Activated CD8-positive, alpha-beta memory T cell treated with anti-CD3 and anti-CD28 coated beads, Interleukin-2, amount 50 U/mL, for 24 hours (primary cell): ENCODE measurements around the gene BLID.

Source experiments
- DNase-seq: peaks from one replicate; pipeline ENCODE4 v3.0.0-alpha.2; 2020; ENCODE audit errors: extremely low read depth

The BLID gene, protein sequence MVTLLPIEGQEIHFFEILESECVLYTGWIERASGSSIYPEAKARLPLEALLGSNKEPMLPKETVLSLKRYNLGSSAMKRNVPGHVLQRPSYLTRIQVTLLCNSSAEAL

DNA sequence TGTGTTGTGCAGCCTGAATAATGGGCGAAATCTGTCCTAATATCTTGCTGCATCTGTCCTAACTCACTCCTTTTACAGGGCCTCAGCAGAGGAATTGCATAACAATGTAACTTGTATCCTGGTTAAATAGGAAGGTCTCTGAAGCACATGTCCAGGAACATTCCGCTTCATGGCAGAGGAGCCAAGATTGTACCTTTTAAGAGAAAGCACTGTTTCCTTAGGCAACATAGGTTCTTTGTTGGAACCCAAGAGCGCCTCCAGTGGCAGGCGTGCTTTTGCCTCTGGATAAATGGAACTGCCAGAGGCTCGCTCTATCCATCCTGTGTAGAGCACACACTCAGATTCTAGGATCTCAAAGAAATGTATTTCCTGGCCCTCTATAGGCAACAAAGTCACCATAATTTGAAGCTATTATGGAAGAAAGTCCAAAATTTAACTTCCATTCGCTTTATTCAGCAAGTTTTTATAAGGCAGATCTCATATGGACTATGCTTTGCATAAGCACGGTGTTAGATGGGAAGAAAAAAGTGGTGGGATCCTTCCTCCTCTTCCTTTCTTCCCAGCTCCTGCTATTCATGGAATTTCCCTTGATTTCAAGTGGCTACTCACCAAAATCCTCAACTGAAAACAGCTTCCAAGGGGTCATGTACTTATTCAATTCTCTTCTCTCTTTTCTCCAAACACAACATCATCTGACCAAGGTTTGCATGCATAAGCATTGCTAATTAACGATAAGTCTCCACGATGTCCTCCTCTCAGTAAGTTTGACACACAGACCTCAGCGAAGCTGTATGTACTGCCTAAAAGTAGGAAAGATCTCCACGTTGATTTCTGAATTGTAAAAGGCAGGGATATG lies at the start of gene BLID:
TSS of gene BLID (minus strand) at position 692 of the 856 bp plus-strand sequence. CDS start at position 399, 293 bp downstream.
- DNase-seq, result no peak

GRCh38 chr11:122163053-122163819 lies 47.2 kb upstream of the BLID start:
- DNase-seq, result no peak

DNA sequence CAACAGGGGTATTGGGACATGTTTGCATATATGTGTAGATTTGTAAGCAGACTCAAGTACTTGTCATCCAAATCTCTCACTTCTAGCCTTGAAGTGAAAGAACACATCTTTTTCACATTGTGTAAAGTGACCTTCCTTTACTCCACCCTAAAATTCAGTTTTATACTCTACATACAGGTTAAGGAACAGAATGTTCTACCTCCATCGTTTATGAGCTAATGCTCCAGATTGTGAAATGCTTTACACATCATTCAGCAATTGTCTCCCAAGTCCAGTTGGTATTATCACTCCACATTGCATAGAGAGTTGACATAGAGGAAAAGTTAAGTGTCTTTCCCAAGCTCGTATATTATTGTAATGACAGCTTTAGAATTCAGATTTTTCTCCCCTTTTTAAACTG lies 46.1 kb upstream of the BLID start:
- no peak for DNase-seq

GRCh38 chr11:122160841-122161590 lies 45.0 kb upstream of the BLID start:
- no peak for DNase-seq

GRCh38 chr11:122159861-122160260 lies 43.8 kb upstream of the BLID start:
- no peak for DNase-seq

DNA sequence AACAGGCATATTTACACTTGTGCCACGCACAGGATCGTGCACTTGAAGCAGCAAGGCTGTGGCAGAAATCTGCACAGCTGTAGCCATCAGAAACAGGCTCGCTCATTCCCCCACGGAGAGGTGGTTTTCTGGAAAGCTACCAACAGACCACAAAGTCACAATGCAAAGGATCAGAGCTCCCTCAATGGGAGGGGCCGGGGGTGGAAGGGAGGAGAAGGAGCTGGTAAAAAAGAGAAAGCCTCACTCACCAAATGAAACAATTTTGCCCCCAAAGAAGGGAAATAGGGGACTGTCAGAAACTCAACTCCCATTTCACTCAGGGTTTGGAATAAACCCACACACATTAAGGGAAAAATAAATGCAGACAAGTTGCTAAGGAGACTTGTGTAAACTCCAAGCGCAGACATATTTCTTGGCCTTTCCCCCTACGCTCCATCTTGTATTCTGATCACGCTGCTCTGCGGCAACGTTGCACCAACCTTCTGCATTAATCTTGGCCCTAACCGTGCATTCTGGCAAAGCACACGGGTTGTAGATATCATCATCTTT lies 43.2 kb upstream of the BLID start:
- no peak for DNase-seq

GRCh38 chr11:122158171-122158570 lies 42.2 kb upstream of the BLID start:
- no peak for DNase-seq

- no peak for DNase-seq
Observed at GRCh38 chr11:122157653-122158161, 41.7 kb upstream of the BLID start.

GRCh38 chr11:122156940-122157382 lies 40.9 kb upstream of the BLID start:
- no peak for DNase-seq

DNA sequence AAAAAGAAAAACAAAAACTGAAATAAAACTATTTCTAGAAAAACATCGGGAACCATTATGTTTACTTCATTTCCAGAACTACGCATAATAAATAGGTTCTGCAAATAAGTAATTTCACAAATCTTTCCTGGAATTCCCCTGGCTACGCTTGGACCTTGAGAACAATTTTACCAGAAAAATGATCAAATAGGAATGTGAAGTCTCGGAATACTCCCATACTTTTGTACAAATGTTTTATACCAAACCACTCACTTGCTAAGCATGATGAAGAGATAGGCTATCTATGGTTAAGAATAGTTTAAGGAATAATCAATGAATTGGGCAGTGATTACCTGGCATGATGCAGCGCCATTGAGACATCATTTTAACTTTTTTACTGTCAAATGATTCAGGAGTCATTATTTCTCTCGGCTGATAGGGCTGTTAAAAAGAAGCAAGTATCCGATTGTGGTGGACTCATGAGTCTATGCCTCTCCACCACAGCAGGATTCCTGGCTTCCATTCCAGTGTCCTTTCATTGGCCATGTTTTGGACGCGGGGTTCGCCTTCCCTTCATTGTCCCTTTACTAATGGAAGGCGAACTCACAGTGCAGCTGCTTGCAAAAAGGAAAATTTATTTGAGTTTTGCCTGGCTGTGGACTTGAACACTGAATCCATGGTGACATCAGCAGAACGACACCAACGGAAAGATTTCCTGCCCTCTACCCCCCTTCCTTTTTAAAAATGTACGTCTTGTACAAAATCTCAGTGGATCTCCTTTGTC lies 39.9 kb upstream of the BLID start:
- DNase-seq, result no peak

DNA sequence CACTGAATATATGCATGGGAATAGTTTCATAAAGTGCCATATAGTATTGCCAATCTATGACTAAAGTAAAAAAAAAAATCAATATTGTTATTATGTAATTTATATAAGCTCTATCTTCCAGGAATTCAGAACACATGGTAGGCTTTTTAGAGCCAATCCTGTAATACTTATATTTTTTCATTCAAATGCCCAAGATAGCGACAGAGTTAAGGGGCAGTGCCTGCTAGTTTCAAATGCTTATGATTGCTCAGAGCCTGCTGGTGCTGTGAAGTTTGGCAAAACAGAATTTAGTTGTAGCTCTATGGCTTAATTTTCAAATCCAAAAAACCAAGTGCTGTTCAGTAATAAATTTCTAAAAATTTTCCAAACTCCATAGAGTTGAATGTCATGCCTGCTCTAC lies 39.0 kb upstream of the BLID start:
- DNase-seq, result no peak

DNA sequence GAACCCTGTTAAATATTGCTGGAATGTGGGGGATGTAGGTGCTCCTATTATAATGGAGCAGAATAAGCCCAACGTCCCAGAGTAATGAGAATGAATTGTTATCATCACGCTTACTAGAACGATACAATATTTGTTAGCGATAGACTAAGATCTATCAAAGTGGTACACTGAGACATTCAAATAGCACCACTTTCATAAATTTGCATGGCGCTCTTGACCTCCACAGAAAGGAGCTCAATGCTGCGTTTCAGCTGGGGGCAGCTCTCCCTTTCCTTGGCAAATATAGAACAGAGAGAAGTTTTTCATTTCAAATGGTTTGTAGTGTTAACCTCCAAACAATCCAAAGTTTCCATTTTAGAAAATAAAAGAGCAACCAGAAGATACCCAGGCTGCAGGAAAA lies 38.2 kb upstream of the BLID start:
- DNase-seq, result no peak

- DNase-seq, result no peak
Observed at GRCh38 chr11:122153746-122154145, 37.7 kb upstream of the BLID start.

DNA sequence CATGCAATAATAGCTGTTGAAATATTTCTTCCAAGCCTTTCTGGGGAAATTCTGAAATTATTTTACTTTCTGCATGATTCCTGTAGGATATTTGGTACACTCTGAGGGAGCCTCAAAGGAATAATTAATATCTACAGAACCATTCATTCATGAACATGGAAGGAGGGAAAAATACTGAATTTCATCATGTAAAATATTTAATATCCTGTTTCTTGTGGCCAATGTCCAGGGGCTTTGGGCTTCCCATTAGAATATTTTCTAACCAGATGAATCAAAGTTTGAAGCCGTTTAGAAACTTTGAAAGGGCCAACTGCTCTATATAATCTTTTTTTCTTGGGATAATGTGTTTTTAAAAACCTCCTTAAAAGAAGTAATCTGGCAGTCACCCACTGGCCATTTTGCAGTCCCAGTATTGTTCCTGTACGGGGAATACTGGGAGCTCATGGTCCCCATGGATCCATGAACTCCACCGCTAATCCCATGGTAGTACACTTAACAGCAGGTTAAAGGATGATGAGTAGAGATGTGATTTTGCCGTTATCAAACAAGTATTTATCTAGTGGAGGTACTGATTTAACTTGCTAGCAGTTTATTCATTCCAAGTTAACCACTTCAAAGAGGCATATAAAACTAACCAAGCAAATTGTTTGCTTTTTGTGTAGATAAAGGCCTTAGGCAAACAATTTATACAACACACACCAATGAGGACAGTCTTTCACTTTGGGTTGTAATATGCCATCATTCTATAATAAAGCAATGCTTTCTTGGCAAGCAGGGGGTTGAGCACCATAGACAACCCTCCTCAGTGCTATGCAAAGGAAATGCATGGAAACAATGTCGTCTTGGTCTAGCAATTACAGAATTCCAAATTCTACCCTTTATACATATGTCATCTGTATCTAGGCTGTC lies 34.5 kb upstream of the BLID start:
- DNase-seq, result no peak

DNA sequence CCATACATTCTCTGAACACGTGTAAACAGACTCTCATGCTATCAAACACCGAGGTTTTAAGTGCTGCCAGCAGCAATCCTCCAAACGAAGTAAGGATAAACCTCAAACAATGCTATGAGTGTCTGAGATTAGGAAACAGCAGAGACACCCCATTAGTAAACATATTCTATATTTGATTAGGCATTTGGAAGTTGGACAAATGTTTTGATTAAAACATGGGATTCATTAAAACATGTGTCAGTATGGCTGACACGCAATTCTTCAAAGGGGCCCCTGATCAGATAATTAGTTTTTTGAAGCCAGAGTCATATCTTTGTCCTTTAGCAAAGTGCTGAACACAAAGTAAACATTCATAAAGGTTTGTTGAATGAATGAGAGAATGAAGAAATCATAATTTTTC lies 33.2 kb upstream of the BLID start:
- DNase-seq, result no peak

- no peak for DNase-seq
Observed at GRCh38 chr11:122146475-122146874, 30.5 kb upstream of the BLID start.

DNA sequence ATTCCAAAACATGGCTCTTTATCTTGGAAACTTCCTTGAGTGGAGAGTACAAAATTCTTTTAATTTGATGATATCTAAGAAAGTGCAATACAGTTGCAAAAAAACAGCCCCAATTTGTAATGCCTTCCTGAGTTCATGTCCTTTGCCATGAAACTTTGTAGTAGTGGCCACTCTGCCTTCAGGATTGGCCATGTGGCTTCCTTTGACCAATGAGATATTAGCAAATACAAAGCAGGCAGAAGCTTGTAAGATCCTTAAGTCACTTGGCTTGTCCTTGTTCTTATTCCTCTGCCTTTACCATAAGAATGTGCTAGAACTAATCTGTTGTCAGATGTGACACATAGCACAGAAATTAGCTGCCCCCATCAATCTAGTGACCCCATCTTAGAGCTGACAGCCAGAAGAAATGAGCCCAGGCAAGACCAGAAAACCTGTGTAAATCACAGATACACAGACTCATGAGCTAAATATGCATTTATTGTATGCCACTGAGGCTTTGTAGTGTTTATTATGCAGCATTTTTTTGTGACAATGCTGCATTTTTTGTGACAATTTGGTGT lies 29.8 kb upstream of the BLID start:
- DNase-seq, result no peak

GRCh38 chr11:122144752-122145151 lies 28.7 kb upstream of the BLID start:
- no peak for DNase-seq

- DNase-seq, result no peak
Observed at GRCh38 chr11:122141725-122142124, 25.7 kb upstream of the BLID start.
